BJ (cell line): ENCODE results near the gene LBHD1. TPM values are rescaled to one million over a fixed set of nuclear protein-coding genes. Genes with fewer than 3 reads are reported as not detected.

ENCODE experiments used
- CTCF ChIA-PET: fragments of 350-600 bp; formaldehyde crosslinking; extraction: SDS; loops from one replicate; lab custom pipeline; 2021; ENCODE audit warnings: antibody characterized with exemption, inconsistent platforms; lab: Yijun Ruan, JAX
- POLR2A ChIA-PET: fragments of 300-600 bp; sonication (Branson Sonifier 250); formaldehyde crosslinking; extraction: SDS; loops from one replicate; lab custom pipeline; 2021; ENCODE audit warnings: antibody characterized with exemption; lab: Charles Lee
- DNase-seq: peaks from one replicate; pipeline ENCODE4 v3.0.0-alpha.2; 2011; ENCODE audit warnings: low read depth
- H3K27me3 ChIP-seq: 2 replicates; pipeline ENCODE4 v1.6.0; 2011; ENCODE audit warnings: low read length; ENCODE audit not compliant: control insufficient read depth, insufficient read depth
- H3K36me3 ChIP-seq: 2 replicates; pipeline ENCODE4 v1.5.1; 2011; ENCODE audit warnings: low read length; ENCODE audit not compliant: control insufficient read depth, insufficient read depth
- H3K4me3 ChIP-seq: 2 replicates; pipeline ENCODE4 v1.5.1; 2011; ENCODE audit warnings: low read depth, mild to moderate bottlenecking, control low read depth, low read length
- CTCF ChIP-seq: IDR thresholded peaks from 2 replicates; pipeline ENCODE4 v1.5.1; 2011; ENCODE audit warnings: low read depth, mild to moderate bottlenecking, control low read depth, inconsistent platforms, low read length, moderate library complexity; ENCODE audit not compliant: insufficient read depth
- polyA plus RNA-seq: library from polyadenylated mRNA; depleted of rRNA; stranded (reverse); fragments of >200 nt; gene quantifications from 2 replicates; pipeline ENCODE4 v1.2.3, GENCODE V29; 2011

LBHD1 gene
- polyA plus RNA-seq, 1 experiment: 4.0 TPM

DNA sequence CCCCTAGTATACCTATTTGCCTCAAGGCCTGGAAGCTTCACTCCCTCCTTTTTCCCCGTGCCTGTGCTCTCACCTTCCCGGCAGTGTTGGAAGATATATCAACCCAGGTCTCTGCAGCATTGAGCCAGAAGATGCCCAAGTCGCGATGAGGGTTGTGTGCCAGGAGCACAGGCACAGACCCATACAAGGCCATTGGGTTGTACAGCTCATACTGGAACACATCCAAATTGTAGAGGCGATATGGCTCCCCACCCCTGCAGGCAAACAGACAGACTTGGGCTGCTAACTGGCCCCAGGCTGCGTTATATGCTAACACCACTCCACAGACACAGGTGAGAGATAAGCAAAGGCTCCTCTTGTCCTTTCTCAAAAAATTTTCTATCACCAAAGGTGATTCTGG is 39.6 kb downstream of the LBHD1 start:
- no peak for TF ChIP-seq CTCF
- H3K27me3 ChIP-seq: no peaks in the 10 kb centered on the region
- H3K4me3 ChIP-seq: no peak overlapping the region
- CTCF ChIA-PET: no interaction called here
- no peak for DNase-seq
- peaks cover 54% of the 10 kb centered on the region for H3K36me3 ChIP-seq
- POLR2A ChIA-PET: interaction anchor here (0.5 kb wide), 1 partner anchor 229 kb away, joined by 9 read pairs; no protein-coding TSS in a partner anchor

GRCh38 chr11:62627713-62628112 is 44.4 kb downstream of the LBHD1 start:
- POLR2A ChIA-PET: interaction anchor here (0.6 kb wide), 1 partner anchor 212 kb away, joined by 3 read pairs; no protein-coding TSS in a partner anchor
- no peaks in the 10 kb centered on the region for H3K27me3 ChIP-seq
- DNase-seq: no peak
- TF ChIP-seq CTCF: 0 out of 2 replicates have a peak, but pooled peaks have one; percentile 6
- CTCF ChIA-PET: interaction anchor here (1.1 to 1.4 kb wide), 3 partner anchors 9 to 232 kb away, joined by 3 to 7 read pairs (median 5); no protein-coding TSS in a partner anchor
- H3K4me3 ChIP-seq: no peak overlapping the region
- peaks cover 51% of the 10 kb centered on the region for H3K36me3 ChIP-seq

DNA sequence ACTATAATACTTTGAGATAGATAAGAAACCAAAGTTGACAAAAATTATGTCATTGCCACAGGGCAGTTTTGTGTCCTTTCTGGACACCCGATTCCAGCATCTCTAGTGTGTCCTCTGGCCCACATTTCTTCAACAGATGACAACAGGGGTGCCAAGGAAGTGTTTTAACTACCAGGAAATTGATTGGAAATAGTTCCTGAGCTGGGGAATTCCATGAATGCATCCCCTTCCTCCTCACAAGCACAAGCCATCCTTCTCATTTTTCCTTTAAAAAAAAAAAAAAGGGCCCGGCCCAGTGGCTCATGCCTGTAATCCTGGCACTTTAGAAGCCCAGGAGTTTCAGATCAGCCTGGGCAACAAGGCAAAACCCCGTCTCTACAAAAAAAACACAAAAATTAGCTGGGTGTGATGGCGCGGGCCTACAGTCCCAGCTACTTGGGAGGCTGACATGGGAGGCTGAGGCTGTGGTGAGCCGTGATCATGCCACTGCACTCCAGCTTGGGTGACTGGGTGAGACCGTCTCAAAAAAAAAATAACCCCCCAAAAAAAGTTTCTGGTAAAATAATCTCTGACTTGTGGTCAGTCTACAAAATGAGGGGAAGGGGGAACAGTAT is 49.5 kb downstream of the LBHD1 start:
- POLR2A ChIA-PET: interaction anchor here (2.2 kb wide), 1 partner anchor 43 kb away, joined by 11 read pairs; the partner anchor contains the start of genes C11orf98 and CSKMT
- H3K4me3 ChIP-seq: peak overlapping the region; percentile 54

DNA sequence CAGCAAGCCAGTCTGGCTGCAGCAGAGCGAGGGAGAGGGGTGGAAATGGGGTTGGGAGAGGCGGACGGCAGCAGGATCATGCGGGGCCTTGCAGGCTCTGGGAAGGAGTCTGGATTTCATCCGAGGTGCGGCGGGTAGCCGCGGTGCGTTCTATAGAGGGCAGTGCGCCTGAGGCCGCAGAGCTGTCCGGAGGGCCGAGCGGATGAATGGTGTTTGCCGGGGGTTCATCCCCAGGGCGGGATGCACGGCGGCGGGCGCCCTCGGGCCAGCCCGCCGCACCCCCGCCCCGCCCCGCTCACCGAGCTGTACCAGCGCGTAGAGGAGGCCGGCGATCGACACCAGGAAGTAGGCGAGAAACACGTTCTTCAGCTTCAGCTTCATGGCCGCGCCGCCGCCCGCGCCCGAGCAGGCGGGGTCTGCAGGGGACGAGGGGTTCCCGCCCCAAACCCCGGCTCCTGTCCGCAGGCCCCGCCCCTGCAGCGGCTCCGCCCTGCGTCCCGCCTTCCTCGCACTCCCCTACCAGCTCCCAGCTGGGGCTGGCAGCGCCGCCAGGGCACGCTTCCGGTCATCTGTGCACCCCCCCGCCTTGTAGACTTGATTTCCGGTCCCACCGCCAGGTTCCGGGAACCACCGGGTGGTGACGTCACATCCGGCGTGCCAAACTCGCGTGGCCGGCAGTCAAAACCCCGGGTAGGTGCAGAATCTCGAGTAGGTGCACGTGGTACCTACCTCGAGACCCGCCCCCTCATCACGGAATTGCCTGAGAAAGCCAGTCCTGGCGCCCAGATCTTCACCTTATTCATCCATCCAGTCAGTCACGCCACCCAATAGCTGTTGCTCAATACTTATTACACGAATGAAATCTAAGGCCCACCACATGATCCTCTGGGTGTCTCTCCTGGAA is 50.2 kb downstream of the LBHD1 start, which contains the start of gene B3GAT3:
TSS of gene B3GAT3 (minus strand) at position 420 of the 904 bp plus-strand sequence. CDS start at position 381, 39 bp downstream.
- Histone ChIP-seq H3K27me3 (no peaks in the 10 kb centered on the region), H3K4me3 (peak within 1 kb of the TSS; percentile 54), H3K36me3 (peaks cover 19% of the 10 kb centered on the region)
- peak; percentile 90 for DNase-seq
- POLR2A ChIA-PET: interaction anchor here (0.6 to 2.2 kb wide), 4 partner anchors 31 to 241 kb away, joined by 4 to 11 read pairs (median 6); partner anchors contain the start of genes C11orf98, CSKMT and INTS5
- CTCF ChIA-PET: interaction anchor here (0.7 to 4.0 kb wide), 8 partner anchors 8 to 226 kb away, joined by 3 to 26 read pairs (median 3); partner anchors contain the start of genes C11orf98, CSKMT, EML3 and ROM1
- no peak for TF ChIP-seq CTCF

More for the DNA sequence above, 49.5 kb downstream of the LBHD1 start:
- Histone ChIP-seq H3K27me3 (no peaks in the 10 kb centered on the region), H3K36me3 (peaks cover 17% of the 10 kb centered on the region)
- CTCF ChIA-PET: interaction anchor here (0.7 to 4.0 kb wide), 5 partner anchors 11 to 227 kb away, joined by 3 to 26 read pairs (median 3); partner anchors contain the start of genes EML3, ROM1 and TUT1
- no peak for TF ChIP-seq CTCF
- no peak for DNase-seq
